ENCODE data around the gene CLDN9.
A peak's percentile ranks its signal among the peaks of the same experiment; 100 is the strongest.

The CLDN9 gene

GRCh38 chr16:3020247-3020603 is 7.5 kb downstream of the CLDN9 start, which contains the start of gene TNFRSF12A:
Gene TNFRSF12A (plus strand): TSS chr16:3020368. CDS start chr16:3020398, 30 bp downstream.
- DNase-seq = peak in 1 of 2 donors; percentile 33

- peak in 1 of 2 donors; percentile 24 for DNase-seq
Measured at GRCh38 chr16:3020604-3021448, 8.1 kb downstream of the CLDN9 start.

- DNase-seq = no peak
Measured at GRCh38 chr16:3021449-3022207, 8.9 kb downstream of the CLDN9 start.

- no peak for DNase-seq
Measured at GRCh38 chr16:3022208-3022683, 9.5 kb downstream of the CLDN9 start.

- DNase-seq = no peak
Measured at GRCh38 chr16:3022684-3023414, 10.1 kb downstream of the CLDN9 start.

GRCh38 chr16:3023415-3023668 is 10.6 kb downstream of the CLDN9 start:
- no peak for DNase-seq

- DNase-seq = peak; percentile 90 to 94
Measured at GRCh38 chr16:3023669-3024478, 11.2 kb downstream of the CLDN9 start, which contains the start of the genes HCFC1R1 and THOC6. Gene HCFC1R1 (minus strand): TSS chr16:3023942. CDS start chr16:3023941, 1 bp downstream. Gene THOC6 (plus strand): TSS chr16:3024035. CDS start chr16:3024327, 292 bp downstream.

GRCh38 chr16:3025032-3026002 is 12.6 kb downstream of the CLDN9 start:
- DNase-seq = no peak

GRCh38 chr16:3026003-3026378 is 13.3 kb downstream of the CLDN9 start:
- DNase-seq = no peak

GRCh38 chr16:3026609-3027488 is 14.1 kb downstream of the CLDN9 start:
- no peak for DNase-seq

GRCh38 chr16:3027489-3027795 is 14.7 kb downstream of the CLDN9 start:
- DNase-seq = no peak

GRCh38 chr16:3027983-3028715 is 15.4 kb downstream of the CLDN9 start:
- peak; percentile 17 to 47 for DNase-seq

- no peak for DNase-seq
Measured at GRCh38 chr16:3028716-3029319, 16.1 kb downstream of the CLDN9 start.

- no peak for DNase-seq
Measured at GRCh38 chr16:3029491-3030221, 16.9 kb downstream of the CLDN9 start.

GRCh38 chr16:3030222-3031212 is 17.8 kb downstream of the CLDN9 start:
- DNase-seq = no peak

GRCh38 chr16:3032624-3033023 is 19.9 kb downstream of the CLDN9 start:
- DNase-seq = no peak
